Measurements from ENCODE around the gene MYBPH.

Gene MYBPH

GRCh38 chr1:203178083-203178482 lies 2.5 kb upstream of the MYBPH start:
- DNase-seq: no peak

DNA sequence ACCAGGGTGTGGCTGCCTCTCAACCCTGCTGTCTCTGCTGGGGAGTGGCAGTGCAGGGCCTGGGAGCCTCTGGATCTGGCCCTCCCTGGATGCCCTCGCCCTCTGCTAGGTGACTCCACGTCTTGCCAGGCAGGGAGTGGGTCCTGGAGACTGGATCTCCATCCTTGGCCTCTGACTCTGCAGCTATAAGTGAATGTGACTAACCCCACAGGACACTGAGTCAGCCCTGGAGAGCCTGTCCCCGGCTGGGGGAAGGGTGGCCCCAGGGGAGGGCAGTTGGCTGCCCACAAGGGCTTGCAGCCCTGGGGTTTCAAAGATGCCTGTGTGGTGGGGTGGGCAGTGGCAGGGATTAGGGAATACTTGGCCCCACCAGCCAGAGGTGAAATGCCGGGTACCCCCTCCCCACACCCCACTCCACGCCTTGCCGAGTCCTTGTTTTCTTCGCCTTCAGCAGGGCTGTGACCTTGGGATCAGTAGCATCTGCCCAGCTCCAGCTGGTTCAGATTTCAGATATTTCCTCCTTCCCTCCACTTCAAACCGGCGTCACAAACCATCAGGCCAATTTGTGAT lies 1.9 kb upstream of the MYBPH start:
- DNase-seq: no peak

DNA sequence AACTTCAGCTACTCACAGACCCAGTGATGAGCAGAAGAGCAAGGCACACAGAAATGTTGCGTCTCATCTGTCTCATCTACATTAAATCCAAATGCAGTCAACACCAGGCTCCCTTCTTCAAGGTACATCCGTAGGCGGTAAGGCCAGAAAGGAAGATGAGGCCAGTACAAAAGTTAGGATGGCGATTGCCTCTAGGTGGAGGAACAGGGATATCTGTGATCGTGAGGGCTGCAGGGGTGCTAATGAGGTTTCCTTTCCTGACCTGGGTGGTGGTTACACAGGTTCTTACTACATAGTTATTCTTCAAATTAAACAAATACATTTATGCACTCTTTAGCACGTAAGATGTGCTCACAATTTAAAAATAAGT lies 1.4 kb upstream of the MYBPH start:
- no peak for DNase-seq

DNA sequence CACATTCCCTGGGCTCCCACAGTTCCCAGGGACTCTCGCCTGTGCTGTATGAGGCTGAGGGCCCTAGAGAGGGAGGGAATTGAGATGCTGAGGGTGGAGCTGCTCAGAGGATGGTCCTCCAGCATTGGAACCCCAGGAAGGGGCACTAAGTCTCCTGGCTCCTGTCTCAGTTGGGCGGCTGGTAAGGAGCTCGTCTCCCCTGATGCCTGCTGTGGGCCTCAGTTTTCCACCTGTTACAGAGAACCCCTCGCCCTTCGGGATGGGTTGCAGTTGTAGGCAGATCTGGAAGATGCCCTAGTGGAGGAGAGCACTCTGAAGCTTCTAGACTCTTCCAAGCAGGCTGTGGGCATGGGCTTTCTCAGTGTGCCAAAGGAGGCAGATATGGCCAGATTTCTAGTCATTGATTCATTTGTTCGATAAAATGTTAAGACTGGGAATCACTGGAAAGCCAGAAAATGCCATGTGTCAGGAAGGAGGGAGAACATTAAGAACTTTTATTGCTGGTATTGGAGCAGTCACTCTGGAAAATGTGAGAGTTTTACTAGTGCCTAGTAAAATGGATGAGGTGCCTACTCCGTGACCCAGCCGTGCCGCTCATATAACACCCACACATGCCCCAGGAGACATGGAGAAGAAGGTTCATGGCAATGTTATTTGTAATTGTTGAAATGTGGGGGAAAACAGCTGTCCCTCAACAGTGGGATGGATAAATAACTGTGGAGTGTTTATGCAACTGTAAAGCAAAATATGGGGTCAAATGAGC lies 828 bp upstream of the MYBPH start:
- no peak for DNase-seq

GRCh38 chr1:203175827-203176241 lies 208 bp upstream of the MYBPH start:
- DNase-seq: no peak

DNA sequence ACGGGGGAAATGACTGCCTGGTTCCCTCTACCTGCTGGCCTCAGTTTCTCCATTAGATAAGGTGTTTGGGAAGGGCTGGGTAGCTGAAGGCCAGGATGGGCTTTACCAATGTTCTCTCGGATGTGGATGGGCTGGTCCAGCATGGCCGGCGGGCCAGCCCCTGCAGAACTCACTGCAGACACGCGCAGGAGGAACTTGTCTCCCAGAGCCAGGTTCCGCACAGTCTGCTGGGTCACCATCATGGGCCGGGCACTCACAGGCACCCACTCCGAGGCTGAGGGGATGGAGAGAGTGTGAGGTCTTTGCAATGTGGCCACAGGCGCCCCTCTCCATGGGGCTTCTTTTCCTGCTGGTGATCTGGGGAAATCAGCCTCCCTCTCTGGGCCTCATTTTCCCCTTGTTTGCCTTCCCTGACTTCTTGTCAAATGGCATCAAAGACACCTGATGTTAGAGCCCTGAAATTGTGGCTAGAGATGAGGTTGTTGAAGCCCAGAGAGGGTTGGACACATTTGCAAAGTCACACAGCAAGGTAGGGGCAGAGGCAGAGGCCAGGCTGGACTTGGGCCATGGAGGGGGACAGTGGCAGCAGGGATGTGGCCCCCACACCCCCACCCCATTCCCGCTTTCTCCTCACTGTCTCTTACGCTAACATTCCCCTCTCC lies 1.2 kb downstream of the MYBPH start:
- no peak for DNase-seq

- DNase-seq: no peak
These were observed 2.1 kb downstream of the MYBPH start for GRCh38 chr1:203173566-203173965.

DNA sequence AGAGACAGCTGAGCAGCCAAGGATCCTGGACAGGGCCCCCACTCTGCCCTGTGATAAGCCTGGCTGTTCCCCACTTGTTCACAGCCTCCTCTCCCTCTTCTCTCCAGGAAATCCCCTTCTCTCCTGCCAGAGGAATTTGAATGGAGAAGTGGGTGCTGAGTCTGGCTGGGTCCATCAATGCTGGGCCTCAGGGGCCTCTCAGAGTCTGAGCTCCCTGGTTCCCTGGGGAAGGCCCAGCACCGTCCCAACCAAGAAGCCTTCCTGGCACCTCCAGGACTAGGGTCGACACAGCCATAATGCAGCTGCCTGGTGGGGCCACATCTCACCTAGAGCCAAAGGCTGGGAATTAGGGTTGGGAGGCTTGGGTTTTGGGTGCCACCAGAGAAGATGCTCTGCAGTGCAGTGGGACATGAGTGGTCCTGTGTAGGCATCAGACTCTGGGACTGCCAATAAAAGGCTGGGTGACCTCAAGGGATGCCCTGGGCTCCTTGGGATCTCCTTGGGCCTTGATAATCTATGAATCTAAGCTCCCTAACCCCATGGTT lies 2.5 kb downstream of the MYBPH start:
- DNase-seq: no peak

GRCh38 chr1:203172184-203173010 lies 3.2 kb downstream of the MYBPH start:
- peak; percentile 4 to 25 for DNase-seq

DNA sequence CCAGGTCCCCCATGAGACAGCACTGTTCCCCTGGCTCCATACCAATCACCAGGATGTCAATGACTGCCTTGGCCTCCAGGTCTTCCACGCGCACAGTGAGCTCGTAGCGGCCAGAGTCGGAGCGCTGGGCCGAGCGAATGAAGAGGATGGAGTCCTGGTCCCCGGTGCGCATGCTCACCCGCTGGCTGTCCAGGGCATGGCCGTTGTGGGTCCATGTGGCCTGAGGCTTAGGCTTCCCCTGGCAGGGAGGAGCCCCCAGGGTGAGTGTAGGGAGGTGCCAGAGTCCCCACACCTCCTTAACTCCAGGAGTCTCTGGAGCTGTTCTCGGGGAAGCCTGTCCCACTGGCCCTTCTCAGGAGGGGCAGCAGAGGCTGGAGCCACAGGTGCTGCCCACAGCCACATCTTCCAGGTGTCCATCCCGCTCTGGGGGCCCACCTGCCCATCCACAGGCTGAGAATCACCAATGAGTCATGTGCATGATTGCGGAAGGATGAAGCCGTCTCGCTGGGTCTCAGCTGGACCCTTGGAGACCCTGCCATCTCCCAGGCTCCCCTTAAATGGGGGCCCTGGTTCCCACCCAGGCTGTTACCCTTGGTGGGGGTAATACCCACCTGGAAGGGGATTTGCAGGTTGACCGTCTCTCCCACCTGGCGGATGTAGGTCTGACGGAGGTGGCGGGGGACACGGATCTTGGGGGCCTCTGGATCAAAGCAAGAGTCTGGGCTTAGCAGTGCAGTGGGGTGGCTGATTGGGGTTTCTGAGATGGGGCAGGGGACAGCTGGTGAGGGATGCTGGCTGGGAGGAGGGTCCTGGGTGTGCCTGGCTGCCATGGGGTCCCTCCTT lies 4.1 kb downstream of the MYBPH start:
- no peak for DNase-seq

GRCh38 chr1:203170625-203171330 lies 4.8 kb downstream of the MYBPH start:
- DNase-seq: no peak

- DNase-seq: no peak
These were observed 5.7 kb downstream of the MYBPH start for GRCh38 chr1:203169770-203170520.

- DNase-seq: no peak
These were observed 6.6 kb downstream of the MYBPH start for GRCh38 chr1:203168991-203169390.

DNA sequence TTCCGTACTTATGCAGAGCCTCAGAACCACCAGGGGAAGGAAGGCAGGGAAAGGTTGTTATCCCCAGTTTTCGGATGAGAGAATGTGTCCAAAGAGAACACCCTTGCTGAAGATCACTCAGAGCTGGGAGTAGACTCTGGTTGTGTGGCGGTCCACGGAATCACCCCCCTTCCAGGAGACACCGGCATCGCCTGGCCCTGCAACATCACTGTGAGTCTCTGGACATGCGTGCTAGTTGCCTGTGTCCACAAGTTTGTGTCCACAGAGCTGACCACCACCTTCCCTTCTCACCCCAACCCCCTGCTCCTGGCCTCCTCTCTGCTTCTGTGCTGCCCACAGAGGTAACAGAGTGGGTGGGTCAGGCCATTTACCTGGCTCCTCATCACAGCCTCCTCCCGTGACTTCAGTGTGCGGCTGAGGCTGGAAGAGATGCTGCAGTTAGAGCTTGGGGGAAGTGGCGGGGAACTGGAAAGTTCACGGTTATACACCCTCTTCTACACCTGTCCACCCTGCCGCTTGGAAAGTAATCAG lies 7.3 kb downstream of the MYBPH start:
- DNase-seq: no peak

DNA sequence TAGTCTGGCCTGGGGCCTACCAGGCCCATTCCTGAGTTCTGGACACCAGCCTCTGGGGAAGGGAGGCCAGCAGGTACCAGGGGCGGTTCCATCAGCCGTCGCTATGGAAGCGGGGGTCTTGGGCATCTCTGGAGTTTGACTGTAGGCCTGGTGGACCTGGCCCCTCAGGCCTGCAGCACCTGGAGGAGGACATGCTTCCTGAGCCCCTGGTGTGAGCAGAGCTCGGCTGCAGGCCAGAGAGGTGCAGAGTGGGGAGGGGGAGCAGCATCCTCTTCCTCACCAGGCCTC lies 7.8 kb downstream of the MYBPH start:
- no peak for DNase-seq

- DNase-seq: no peak
These were observed 8.4 kb downstream of the MYBPH start for GRCh38 chr1:203167026-203167912.

DNA sequence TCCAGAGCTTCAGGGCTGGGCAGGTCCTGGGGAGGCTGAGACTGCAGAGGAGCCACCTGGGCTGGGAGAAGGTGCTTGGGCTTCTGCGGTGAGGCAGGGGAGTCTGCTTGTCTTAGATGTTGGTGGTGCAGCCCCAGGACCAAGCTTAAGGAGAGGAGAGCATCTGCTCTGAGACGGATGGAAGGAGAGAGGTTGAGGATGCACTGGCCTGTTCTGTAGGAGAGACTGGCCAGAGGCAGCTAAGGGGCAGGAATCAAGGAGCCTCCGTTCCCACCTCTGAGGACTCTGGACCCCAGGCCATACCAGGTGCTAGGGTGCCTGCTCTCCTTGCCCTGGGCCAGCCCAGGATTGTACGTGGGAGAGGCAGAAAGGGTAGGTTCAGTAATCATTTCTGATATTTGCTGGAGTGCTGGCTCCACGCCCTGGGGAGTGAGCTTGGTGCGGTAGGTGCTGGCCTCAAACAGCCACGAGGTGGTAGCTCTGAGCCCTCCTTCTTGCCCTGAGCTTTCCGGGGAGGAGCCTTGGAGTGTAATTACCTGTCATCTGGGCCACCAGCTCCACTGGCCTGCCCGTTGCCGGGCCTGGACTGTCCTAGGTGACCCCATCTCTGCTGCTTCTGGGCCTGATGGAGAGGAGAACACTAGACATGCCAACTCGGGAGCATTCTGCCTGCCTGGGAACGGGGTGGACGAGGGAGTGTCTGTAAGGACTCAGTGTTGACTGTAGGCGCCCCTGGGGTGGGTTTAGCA lies 9.3 kb downstream of the MYBPH start:
- DNase-seq: no peak

DNA sequence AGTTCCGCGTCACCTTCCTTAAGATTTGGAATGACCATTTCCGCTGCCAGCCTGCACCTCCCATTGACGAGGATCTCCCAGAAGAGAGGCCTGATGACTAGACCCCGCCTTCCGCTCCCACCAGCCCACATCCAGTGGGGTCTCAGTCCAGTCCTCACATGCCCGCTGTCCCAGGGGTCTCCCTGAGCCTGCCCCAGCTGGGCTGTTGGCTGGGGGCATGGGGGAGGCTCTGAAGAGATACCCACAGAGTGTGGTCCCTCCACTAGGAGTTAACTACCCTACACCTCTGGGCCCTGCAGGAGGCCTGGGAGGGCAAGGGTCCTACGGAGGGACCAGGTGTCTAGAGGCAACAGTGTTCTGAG lies 9.8 kb downstream of the MYBPH start:
- no peak for DNase-seq

Measured in activated CD4-positive, alpha-beta T cell treated with anti-CD3 and anti-CD28 coated beads, Interleukin-2, amount 50 U/mL, for 4 hours (primary cell).